Measurements from ENCODE around the gene ZBTB16. TPM values are rescaled to one million over a fixed set of nuclear protein-coding genes. Genes with fewer than 3 reads are reported as not detected.

ZBTB16 gene
- total and polyA plus RNA-seq, 2 of the 13 experiments (the other 11 are each of a cell fraction or from before 2014, with no cell fraction given): not detected

DNA sequence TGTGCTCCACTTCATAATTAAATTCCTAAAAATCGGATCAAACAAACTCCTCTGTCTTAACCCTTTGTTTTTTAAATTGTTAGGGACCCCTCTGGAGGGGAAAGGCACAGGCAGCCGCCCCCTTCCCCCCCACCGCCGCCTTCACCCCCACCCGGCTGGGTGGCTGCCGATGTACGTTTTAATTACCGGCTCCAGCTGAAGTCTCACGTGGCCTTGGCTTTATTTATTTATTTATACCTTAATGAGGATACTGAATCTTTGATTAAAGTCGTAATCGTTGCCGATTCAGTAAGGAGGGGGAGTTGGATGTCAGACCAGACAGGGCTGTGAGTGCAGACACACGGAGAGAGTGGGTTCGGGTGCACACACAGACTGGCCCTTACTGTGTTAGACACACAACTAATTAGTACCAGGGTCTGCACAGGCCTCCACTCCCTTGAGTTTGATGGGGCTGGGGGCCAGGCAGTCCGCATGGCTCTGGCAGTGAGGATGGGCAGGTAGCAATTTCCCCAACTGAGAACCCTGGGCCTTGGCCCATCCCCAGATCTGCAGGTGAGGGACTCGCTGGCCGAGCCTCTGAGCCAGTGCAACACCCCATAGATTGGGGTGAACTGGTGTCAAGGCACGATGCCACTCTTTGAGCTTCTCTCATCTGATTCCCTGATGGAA is 185.3 kb downstream of the ZBTB16 start:
- H3K36me3 ChIP-seq (replicated peaks in 1 of 2; ENCODE audit: control insufficient read depth in 1 of 2, insufficient read depth in 2 of 2, low read length in 2 of 2): no peaks in the 10 kb centered on the region
- in situ Hi-C loops (cut with HindIII; ENCODE audit: extremely low pct_ligation_motif_present, low pct_unique_long_range_greater_than_20kb): no loop called here
- no peak overlapping the region for H2AFZ ChIP-seq (ENCODE audit: low read length)
- no peak overlapping the region for H3K4me3 ChIP-seq (replicated peaks in 1 of 3; ENCODE audit: insufficient read depth in 1 of 3, low read depth in 2 of 3, low read length in 3 of 3)
- intact Hi-C loops (cut with micrococcal nuclease; ENCODE audit: unreplicated experiment): no loop called here
- no peaks in the 10 kb centered on the region for H3K4me1 ChIP-seq (ENCODE audit: insufficient read depth, low read length)
- no peaks in the 10 kb centered on the region for H3K79me2 ChIP-seq (ENCODE audit: insufficient read depth, low read length)
- H3K4me2 ChIP-seq (ENCODE audit: low read depth, low read length): no peak overlapping the region
- H3K27ac ChIP-seq (ENCODE audit: extremely low read length, insufficient read depth, low read length): no peak overlapping the region
- DNase-seq (ENCODE audit: low spot score) (no peak), ATAC-seq (no peak), FAIRE-seq (no peak)
- POLR2A ChIA-PET: no interaction called here
- no peaks in the 10 kb centered on the region for H4K20me1 ChIP-seq (ENCODE audit: insufficient read depth, low read length)
- H3K9ac ChIP-seq (ENCODE audit: insufficient read depth, low read depth, low read length): no peak overlapping the region
- H3K27me3 ChIP-seq (ENCODE audit: control insufficient read depth in 1 of 2, insufficient read depth in 2 of 2, low read length in 2 of 2): peaks cover 1 to 6% of the 10 kb centered on the region in 2 experiments; a peak in 2 of 5 replicates
- no peaks in the 10 kb centered on the region for H3K9me3 ChIP-seq (ENCODE audit: low read length)
- WGBS (ENCODE audit: low lambda C conversion rate): 31% methylated on average over 15 of the region's 18 CpGs
- BruUV-seq (replicated peaks): no TSS peak
- CTCF ChIA-PET (ENCODE audit: low intra/inter-chr PET ratio, low total read pairs): no interaction called here
- no peak for TF ChIP-seq ZBTB2 (CRISPR knock-in tag; IDR thresholded peaks at IDR 0.05; ENCODE audit: low read depth)
- TF ChIP-seq AGO1 (IDR thresholded peaks at IDR 0.05; ENCODE audit: low read depth, low read length, poor library complexity, severe bottlenecking): no peak
- TF ChIP-seq, protein P1, sequence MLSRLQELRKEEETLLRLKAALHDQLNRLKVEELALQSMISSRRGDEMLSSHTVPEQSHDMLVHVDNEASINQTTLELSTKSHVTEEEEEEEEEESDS (CRISPR knock-in tag; IDR thresholded peaks at IDR 0.05; ENCODE audit: borderline replicate concordance): no peak
- TF ChIP-seq, protein P2, sequence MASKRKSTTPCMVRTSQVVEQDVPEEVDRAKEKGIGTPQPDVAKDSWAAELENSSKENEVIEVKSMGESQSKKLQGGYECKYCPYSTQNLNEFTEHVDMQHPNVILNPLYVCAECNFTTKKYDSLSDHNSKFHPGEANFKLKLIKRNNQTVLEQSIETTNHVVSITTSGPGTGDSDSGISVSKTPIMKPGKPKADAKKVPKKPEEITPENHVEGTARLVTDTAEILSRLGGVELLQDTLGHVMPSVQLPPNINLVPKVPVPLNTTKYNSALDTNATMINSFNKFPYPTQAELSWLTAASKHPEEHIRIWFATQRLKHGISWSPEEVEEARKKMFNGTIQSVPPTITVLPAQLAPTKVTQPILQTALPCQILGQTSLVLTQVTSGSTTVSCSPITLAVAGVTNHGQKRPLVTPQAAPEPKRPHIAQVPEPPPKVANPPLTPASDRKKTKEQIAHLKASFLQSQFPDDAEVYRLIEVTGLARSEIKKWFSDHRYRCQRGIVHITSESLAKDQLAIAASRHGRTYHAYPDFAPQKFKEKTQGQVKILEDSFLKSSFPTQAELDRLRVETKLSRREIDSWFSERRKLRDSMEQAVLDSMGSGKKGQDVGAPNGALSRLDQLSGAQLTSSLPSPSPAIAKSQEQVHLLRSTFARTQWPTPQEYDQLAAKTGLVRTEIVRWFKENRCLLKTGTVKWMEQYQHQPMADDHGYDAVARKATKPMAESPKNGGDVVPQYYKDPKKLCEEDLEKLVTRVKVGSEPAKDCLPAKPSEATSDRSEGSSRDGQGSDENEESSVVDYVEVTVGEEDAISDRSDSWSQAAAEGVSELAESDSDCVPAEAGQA (IDR thresholded peaks at IDR 0.05; ENCODE audit: low read depth): no peak
- TF ChIP-seq, protein P2 (CRISPR knock-in tag; IDR thresholded peaks at IDR 0.05; ENCODE audit: borderline replicate concordance): no peak
- no peak for TF ChIP-seq IKZF4 (CRISPR knock-in tag; IDR thresholded peaks at IDR 0.05; ENCODE audit: borderline replicate concordance, low read depth, not compliant biosample characterization)
- no peak for TF ChIP-seq RERE (CRISPR knock-in tag; IDR thresholded peaks at IDR 0.05; ENCODE audit: low read depth)

Measured in HepG2 (cell line).